Activated naive CD4-positive, alpha-beta T cell treated with Interleukin-2 at 50 U/mL for 16 hours (primary cell): ENCODE data around the gene GABBR1.

Source experiments
- DNase-seq: peaks from one replicate; pipeline ENCODE4 v3.0.0-alpha.2; 2020

The GABBR1 gene

GRCh38 chr6:29561606-29562181 lies 71.3 kb downstream of the GABBR1 start:
- no peak for DNase-seq

DNA sequence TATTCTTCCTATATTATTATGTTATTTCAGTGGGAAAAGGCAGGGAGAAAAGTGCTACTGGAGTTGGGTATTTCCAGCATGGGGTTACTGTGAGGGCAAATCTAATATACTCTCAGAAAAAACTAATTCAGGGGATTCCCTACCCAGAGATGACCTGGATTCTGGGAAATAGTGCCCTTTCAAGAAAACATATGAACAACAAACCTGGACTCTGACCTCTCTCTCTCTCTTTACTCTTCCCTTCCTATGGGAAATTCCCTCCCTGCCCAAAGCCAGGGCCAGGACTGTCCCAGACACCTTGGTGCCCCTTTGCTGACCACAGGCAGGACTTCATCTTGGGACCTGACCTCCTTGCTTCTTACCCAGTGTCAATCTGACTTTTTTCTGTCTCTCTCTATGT lies 71.9 kb downstream of the GABBR1 start:
- DNase-seq, result no peak

GRCh38 chr6:29559524-29560287 lies 73.3 kb downstream of the GABBR1 start, which contains the start of gene UBD:
UBD (minus strand) TSS chr6:29559732; CDS start chr6:29559701, 31 bp downstream.
- DNase-seq, result no peak

DNA sequence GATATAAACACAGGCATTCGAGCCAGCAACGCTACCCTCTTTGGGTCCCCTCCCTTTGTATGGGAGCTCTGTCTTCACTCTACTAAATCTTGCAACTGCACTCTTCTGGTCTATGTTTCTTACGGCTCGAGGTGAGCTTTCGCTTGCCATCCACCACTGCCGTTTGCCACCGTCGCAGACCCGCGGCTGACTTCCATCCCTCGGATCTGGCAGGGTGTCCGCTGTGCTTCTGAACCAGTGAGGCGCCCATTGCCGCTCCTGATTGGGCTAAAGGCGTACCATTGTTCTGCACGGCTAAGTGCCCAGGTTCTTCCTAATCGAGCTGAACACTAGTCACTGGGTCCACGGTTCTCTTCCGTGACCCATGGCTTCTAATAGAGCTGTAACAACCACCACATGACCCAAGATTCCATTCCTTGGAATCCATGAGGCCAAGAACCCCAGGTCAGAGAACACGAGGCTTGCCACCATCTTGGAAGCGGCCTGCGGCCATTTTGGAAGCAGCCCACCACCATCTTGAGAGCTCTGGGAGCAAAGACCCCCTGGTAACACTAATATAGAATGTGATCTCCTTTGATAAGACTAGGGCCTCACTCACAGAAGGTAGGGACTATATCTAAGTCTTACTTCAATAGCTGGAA lies 74.4 kb downstream of the GABBR1 start:
- no peak for DNase-seq

DNA sequence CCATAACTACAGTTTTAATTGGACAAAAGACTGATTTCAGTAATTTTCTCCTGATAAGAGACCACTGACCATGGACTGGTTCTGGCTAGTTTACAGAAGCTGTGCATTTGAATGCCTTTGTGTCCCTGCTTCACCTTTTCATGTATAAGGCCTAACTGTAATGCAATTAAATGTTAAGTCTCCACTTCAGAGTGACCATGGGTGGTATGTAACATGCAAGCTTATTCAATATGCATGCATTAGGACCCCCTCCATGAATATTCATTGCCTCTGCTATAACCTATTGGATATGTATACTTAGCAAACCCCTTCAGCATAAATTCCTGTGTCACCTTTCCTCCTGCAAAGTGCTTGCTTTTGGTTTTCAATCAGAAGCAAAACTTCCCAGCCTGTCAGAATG lies 75.7 kb downstream of the GABBR1 start:
- no peak for DNase-seq

DNA sequence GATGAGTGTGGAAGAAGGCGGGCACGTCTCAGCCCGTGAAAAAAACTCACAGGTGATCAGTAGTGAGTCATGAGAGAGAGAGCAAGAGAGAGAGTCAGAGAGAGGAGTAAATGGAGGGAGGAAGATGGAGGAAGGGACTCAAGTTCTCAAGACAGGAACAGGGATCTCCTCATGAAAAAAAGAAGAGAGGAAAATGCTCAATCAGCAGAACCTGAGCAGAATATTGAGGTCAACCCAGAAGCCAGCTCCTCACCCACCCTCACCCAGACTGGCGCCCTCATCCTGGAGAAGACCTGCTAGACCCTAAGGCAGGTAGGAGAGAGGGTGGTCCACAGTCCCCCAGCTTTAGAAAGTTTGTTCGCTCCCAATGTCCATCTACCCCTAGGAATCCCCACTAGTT lies 78.2 kb downstream of the GABBR1 start:
- no peak for DNase-seq

GRCh38 chr6:29553268-29554057 lies 79.5 kb downstream of the GABBR1 start:
- peak; percentile 14 for DNase-seq

DNA sequence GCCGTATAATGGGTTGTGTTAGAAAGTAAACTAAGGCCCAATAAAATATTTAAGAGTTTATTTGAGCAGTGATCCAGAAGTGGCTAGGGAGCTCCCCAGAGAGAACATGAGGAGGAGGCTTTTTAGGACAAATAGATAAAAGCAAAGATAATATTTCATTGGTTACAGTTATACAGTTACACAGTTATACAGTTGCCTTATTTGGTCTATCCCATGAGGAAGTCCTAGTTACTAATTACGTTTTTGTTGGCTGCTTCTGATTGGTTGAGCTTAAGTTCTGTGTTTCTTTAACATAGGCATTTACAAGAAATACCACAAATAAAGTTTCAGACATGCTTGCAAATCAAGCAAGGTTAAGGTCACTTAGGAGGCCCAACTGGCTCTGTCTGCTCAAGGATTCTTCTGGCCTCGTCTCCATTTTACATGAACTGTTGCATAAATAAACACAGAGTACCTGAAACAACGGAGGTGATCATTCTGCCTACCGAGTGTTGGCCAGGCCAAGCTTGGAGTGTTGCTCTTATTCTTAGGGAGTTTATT lies 80.4 kb downstream of the GABBR1 start:
- DNase-seq, result no peak

DNA sequence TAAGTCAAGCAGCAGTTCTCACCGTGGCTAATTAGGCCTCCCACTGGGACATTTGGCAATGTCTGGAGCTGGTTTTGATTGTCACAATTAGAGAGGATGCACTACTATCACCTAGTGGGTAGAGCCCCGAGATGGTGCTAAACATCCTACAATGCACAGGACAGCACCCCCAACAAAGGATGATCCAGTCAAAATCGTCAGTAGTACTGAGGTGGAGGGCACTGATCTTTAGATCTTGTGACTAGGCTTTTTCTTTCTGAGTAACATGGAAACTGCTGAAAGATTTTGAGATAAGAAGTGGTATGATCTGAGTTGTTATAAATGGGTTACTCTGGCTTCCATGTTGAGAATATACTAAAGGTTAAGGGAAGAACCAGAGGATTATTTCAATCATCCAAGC lies 85.4 kb downstream of the GABBR1 start:
- no peak for DNase-seq

DNA sequence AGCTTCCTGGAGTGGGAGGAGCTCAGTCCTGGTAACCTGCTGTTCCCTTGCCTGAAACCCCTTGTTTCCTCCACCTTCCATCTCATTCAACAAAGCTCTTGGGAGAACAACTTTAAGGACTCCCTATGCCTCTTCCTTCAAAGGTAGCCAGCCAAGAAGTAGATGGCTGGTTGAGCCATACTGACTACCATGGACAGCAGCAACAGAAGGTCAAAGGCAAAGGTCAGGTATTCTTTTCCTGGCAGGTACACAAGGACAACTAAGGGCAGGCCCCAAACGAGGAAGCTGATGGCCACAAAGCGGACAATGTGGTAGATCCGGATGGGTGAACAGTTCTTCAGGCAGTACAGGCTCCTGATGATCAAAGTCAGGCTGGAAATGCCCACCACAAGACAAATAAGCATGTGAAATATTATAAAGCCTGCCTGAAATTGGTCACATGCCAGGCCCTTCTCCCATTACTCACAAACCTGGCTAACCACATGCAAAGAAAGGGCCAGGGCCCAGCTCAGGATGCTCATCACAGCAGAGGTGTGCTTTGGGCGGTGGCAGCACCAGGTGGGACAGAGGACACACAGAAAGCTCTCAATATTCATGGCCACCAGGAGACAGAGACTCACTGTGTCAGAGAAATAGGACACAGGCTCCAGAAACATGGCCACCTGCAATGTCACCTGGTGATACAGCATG lies 95.1 kb downstream of the GABBR1 start:
- no peak for DNase-seq

DNA sequence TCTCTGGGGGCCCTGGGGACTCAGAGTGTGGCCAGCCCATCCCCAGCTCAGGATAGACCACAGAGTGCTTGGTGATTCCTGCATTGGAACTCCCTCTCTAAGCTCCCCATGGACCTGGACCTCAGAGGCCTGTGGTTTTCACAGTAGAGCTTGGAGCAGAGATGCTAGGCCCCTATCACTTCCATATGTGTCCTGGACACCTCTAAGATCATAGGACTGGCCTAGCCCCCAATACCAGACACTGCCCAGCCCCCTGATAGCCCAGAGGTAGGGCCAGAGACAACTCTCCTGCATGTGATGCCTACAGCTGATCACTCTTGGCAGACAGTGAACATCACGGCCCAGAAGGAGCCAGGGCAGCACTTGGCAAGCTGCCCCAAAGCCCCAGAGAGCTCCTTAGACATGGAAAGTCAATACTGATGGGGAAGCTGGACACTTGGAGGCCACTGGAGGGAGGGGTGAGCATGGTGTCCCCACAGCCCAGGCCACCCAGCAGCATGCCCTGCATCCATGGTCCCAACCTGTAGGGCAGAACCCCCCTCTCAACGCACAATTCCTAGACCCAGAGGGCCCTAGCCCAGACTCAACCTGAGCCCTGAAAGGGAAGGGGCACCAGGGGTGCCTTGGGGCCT lies 100.5 kb downstream of the GABBR1 start:
- DNase-seq, result no peak

- DNase-seq, result no peak
Measured at GRCh38 chr6:29531668-29532067, 101.3 kb downstream of the GABBR1 start.

GRCh38 chr6:29530671-29531310 lies 102.2 kb downstream of the GABBR1 start:
- DNase-seq, result no peak

DNA sequence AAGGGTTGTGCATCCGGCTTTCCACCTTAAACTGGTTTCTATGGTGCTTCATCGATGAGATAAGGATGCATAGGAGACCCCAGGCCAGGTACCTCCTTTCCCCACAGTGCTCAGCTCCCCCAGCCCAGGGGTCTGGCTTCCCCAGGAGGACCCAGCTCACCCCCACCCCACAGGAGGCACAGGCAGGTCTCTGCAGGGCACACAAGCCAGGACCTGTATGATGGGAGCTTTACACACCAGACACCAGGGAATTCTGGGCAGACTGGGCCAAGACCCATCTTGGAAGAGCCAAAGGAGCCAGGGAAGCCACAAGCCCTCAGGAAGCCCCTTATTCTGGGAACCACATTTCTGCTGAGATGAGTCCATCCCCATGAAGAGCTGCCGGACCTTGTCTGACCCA lies 103.0 kb downstream of the GABBR1 start:
- DNase-seq, result no peak

GRCh38 chr6:29528988-29529560 lies 103.9 kb downstream of the GABBR1 start:
- DNase-seq, result no peak

DNA sequence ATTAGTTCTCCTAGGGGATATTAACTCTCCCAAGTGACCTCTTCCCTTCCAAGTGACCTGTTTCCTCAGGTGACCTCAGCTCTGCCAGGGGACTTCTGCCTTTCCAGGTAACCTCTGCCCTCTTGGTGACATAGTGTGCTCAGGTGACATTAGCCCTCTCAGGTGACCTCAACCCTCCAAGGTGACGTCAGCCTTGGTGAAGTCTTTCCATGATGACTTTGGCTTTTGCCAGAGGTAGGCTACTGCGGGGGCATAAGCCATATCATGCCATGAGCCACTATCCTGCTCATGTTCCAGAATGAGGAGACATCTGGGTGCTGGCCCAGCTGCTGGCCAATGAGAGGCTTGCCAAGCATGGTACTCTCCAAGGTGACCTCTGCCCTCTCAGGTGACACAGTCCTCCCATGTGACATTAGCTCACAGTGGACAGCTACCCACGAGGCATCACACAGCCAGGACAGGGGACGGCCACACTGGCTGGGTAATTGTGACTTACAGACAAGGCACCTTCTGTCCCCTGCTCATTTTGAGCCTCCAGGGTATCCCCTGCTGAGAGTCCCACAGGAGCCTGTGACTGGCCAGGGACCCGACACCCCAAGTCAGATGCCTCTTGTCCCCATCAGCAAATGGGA lies 104.6 kb downstream of the GABBR1 start:
- DNase-seq, result no peak

DNA sequence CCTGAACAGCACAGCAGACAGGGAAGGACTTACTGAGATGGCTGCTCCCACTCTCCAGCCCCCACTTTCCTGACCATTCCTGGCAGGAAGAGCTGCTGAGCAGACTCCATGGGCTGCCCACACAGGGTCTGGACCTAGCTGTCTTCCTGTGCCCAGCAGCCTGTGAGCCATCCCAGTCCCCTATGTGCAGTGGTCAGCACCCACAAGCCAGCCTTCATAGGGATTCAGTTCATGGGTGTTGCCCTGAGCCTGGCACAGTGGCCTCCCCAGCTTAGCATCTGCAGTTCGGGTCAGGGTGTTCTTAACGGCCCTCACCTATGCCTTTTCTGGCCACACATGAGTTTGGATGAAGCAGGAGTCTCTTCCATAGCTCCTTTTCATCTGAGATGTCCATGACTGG lies 105.4 kb downstream of the GABBR1 start:
- no peak for DNase-seq

DNA sequence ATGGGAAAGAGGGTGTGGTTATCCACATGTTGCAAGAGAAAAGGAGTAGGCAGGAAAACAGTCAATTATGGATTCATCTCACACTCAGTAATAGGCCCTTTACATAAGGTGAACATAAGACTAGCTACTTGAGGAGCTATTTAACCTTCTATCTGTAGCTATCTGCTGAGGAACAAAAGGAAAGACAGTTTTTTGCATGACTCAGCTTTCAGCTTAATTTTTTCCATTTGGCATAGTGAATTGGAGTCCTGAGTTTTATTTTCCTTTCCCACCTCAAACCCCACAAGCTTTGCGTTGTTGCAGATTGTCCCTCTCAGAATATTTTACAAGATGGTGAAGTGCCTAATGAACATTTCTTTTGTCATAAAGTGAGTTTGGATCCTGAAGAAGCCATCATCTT lies 105.9 kb downstream of the GABBR1 start:
- DNase-seq, result no peak

GRCh38 chr6:29525311-29525639 lies 107.7 kb downstream of the GABBR1 start:
- no peak for DNase-seq

DNA sequence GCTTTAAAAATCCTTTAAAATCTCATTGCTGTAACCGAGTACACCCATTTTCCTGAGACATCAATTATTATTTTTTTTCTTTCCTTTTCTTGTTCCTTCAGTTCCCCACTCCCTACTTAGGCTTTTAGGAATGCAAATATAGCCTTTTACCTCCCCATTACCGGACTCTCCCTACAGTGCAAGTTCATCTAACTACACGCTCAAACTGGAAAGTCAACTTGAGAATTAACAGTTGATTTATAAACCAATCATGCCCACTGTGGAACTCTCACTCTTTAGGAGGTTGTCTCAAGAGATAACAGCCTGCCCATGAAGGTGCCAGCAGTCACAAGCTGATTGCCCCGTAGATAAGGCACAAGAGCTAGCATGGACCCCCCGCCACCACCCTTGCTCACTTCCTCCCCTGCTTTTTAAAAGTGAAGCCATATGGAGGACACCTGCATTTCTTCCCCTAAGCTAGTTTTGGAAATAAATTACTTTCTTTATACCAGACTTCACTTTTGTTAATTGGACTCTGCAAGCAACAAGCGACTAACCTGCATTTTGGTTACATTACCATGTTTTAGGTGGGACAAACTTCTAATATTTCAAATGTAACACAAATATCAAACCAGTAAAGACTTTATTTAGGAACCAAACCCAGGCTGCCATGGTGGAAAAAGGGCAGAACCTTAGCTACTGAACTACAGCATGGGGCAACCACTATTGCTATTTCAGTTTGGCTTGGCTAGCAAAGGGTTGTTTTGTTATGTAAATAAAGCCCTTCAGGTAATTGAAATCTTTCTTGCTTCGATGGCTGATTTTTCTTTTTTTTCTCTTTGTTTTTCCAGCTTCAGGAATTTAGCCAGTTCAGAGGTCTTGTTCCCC lies 108.3 kb downstream of the GABBR1 start:
- no peak for DNase-seq
